ENCODE data around the gene PTTG2.

- no peak for TF ChIP-seq CTCF (IDR thresholded peaks at IDR 0.05; ENCODE audit: low read depth, low read length, poor library complexity, severe bottlenecking)
- TF ChIP-seq EZH2phosphoT487 (IDR thresholded peaks at IDR 0.05; ENCODE audit: borderline replicate concordance, low read length): no peak
These were observed 48.4 kb downstream of the PTTG2 start for GRCh38 chr4:38008571-38009021.

All from DOHH2 (cell line).